ENCODE results near the gene PLEKHA7. TPM values are rescaled to one million over a fixed set of nuclear protein-coding genes. Genes with fewer than 3 reads are reported as not detected.

The PLEKHA7 gene
- total RNA-seq, 1 donor from 2014 or later, result 22.2 TPM

- no peak for DNase-seq (ENCODE audit: low read depth)
Measured at GRCh38 chr11:16774936-16775613, 239.1 kb downstream of the PLEKHA7 start.

GRCh38 chr11:16773981-16774935 is 240.0 kb downstream of the PLEKHA7 start:
- DNase-seq (ENCODE audit: low read depth), result no peak

- no peak for DNase-seq (ENCODE audit: low read depth)
Measured at GRCh38 chr11:16772141-16772512, 242.1 kb downstream of the PLEKHA7 start.

- no peak for DNase-seq (ENCODE audit: low read depth)
Measured at GRCh38 chr11:16771350-16772140, 242.7 kb downstream of the PLEKHA7 start.

GRCh38 chr11:16770016-16770415 is 244.2 kb downstream of the PLEKHA7 start:
- no peak for DNase-seq (ENCODE audit: low read depth)

- DNase-seq (ENCODE audit: low read depth), result no peak
Measured at GRCh38 chr11:16769386-16769785, 244.8 kb downstream of the PLEKHA7 start.

- DNase-seq (ENCODE audit: low read depth), result no peak
Measured at GRCh38 chr11:16767957-16768356, 246.3 kb downstream of the PLEKHA7 start.

GRCh38 chr11:16767137-16767536 is 247.1 kb downstream of the PLEKHA7 start:
- no peak for DNase-seq (ENCODE audit: low read depth)

GRCh38 chr11:16764888-16765287 is 249.3 kb downstream of the PLEKHA7 start:
- DNase-seq (ENCODE audit: low read depth), result no peak

- peak; percentile 15 for DNase-seq (ENCODE audit: low read depth)
Measured at GRCh38 chr11:16763746-16764145, 250.5 kb downstream of the PLEKHA7 start.

- DNase-seq (ENCODE audit: low read depth), result no peak
Measured at GRCh38 chr11:16759857-16760508, 254.2 kb downstream of the PLEKHA7 start.

- DNase-seq (ENCODE audit: low read depth), result no peak
Measured at GRCh38 chr11:16758382-16759024, 255.7 kb downstream of the PLEKHA7 start.

- no peak for DNase-seq (ENCODE audit: low read depth)
Measured at GRCh38 chr11:16750417-16750816, 263.8 kb downstream of the PLEKHA7 start.

GRCh38 chr11:16749666-16750065 is 264.5 kb downstream of the PLEKHA7 start:
- no peak for DNase-seq (ENCODE audit: low read depth)

GRCh38 chr11:16749092-16749491 is 265.1 kb downstream of the PLEKHA7 start:
- DNase-seq (ENCODE audit: low read depth), result no peak

- DNase-seq (ENCODE audit: low read depth), result no peak
Measured at GRCh38 chr11:16745950-16746605, 268.1 kb downstream of the PLEKHA7 start.

- no peak for DNase-seq (ENCODE audit: low read depth)
Measured at GRCh38 chr11:16744128-16744725, 270.0 kb downstream of the PLEKHA7 start.

GRCh38 chr11:16743478-16743877 is 270.7 kb downstream of the PLEKHA7 start:
- no peak for DNase-seq (ENCODE audit: low read depth)

- DNase-seq (ENCODE audit: low read depth), result no peak
Measured at GRCh38 chr11:16741473-16741872, 272.7 kb downstream of the PLEKHA7 start.

Data from renal cortical epithelial cell (primary cell).